RWPE1 (cell line): ENCODE results near the gene MIPOL1.
A peak's percentile ranks its signal among the peaks of the same experiment; 100 is the strongest.

ENCODE experiments used
- CTCF ChIA-PET: fragments of 350-600 bp; sonication (Branson Sonifier 250); formaldehyde crosslinking; extraction: SDS; loops from one replicate; lab custom pipeline; 2021; lab: Yijun Ruan, JAX
- POLR2A ChIA-PET: fragments of 400-600 bp; formaldehyde crosslinking; extraction: SDS; loops from one replicate; lab custom pipeline; 2020; ENCODE audit warnings: antibody characterized with exemption; ENCODE audit not compliant: low non-redundant PET; lab: Yijun Ruan, JAX
- DNase-seq: peaks from one replicate; pipeline ENCODE4 v3.0.0; 2012; ENCODE audit warnings: low spot score
- H3K27ac ChIP-seq: fragments of 450-650 bp; 2 replicates; pipeline ENCODE4 v1.5.1; 2017
- TF ChIP-seq, protein P1 (sequence below): fragments of 450-650 bp; conservative IDR thresholded peaks from 2 replicates; pipeline ENCODE4 v1.5.1; 2017; ENCODE audit warnings: low read depth, mild to moderate bottlenecking

The MIPOL1 gene

DNA sequence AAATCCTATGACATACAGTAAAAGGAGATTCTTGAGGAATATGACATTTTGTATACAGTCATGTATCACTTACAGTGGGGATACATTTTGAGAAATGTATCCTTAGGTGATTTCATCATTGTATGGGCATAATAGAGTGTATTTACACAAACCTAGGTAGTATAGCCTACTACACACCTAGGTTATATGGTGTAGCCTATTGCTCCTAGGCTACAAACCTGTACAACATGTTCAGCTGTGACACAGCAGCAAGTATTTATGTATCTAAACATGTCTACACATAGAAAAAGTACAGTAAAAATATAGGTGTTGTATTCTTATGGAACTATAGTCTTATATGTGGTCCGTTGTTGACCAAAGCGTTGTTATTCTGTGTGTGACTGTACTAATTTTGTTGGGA is 218.5 kb downstream of the MIPOL1 start:
- ChIA-PET POLR2A (no interaction called here), CTCF (no interaction called here)
- DNase-seq, result no peak
- TF ChIP-seq, protein P1, sequence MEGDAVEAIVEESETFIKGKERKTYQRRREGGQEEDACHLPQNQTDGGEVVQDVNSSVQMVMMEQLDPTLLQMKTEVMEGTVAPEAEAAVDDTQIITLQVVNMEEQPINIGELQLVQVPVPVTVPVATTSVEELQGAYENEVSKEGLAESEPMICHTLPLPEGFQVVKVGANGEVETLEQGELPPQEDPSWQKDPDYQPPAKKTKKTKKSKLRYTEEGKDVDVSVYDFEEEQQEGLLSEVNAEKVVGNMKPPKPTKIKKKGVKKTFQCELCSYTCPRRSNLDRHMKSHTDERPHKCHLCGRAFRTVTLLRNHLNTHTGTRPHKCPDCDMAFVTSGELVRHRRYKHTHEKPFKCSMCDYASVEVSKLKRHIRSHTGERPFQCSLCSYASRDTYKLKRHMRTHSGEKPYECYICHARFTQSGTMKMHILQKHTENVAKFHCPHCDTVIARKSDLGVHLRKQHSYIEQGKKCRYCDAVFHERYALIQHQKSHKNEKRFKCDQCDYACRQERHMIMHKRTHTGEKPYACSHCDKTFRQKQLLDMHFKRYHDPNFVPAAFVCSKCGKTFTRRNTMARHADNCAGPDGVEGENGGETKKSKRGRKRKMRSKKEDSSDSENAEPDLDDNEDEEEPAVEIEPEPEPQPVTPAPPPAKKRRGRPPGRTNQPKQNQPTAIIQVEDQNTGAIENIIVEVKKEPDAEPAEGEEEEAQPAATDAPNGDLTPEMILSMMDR, result no peak
- no peak overlapping the region for H3K27ac ChIP-seq

DNA sequence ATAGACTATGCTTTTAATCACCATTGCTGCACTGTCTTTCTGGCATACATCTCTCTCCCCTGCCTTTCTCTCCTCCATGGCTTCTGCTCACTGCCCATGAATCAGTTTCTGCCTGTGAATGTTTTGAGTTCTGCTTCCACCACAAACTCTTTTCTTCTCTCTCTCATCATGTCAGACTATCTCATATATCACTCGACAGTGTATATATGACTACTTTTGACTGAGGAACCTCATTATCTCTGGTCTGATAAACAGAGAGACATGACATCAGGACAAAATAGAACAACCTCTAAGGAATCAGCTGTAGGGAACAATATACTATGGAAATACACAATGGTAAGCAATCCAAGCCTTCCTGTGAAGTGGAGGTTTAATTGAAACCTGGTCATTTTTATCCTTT is 219.4 kb downstream of the MIPOL1 start:
- ChIA-PET POLR2A (no interaction called here), CTCF (no interaction called here)
- TF ChIP-seq, protein P1, result no peak
- no peak overlapping the region for H3K27ac ChIP-seq
- no peak for DNase-seq

DNA sequence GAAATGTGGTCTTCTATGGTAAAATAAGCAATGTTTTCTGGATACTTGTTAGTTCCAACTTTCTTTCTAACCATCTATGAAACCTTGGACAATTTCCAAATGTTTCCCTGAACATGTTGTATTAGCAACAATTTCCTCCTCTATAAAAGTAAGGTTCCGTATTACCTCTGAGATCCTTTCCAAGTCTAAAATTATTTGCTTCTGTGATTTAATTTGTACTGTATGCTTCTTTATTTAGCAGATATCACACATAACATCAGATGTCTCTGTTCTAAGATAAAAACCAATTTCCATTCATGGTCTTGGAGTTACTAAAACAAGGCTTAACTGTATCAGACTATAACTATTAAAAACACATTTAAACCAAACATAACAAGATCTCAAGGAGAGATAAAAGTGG is 220.1 kb downstream of the MIPOL1 start:
- H3K27ac ChIP-seq, result no peak overlapping the region
- TF ChIP-seq, protein P1, result no peak
- CTCF ChIA-PET, result no interaction called here

DNA sequence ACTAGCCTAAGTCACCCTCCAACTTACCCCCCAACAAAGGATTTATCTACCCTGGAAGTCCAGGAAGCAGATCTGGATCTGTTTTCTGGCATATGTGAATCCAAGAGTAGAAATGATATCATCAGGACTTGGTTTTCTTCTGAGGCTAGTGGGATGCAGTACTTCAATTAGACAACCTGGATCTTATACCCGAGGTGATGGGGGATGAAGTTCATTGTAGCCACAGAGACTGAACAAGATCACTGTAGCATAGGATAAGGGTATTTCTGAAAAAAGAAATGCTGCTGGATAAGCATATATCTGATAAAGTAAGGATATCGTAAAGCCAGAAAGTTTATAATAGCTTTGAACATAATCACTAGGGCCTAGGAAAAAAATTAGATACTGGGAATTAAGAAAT is 222.9 kb downstream of the MIPOL1 start:
- no peak overlapping the region for H3K27ac ChIP-seq
- ChIA-PET CTCF (no interaction called here), POLR2A (no interaction called here)
- DNase-seq, result no peak
- TF ChIP-seq, protein P1, result no peak

More for the DNA sequence above, 220.1 kb downstream of the MIPOL1 start:
- POLR2A ChIA-PET, result no interaction called here
- no peak for DNase-seq

DNA sequence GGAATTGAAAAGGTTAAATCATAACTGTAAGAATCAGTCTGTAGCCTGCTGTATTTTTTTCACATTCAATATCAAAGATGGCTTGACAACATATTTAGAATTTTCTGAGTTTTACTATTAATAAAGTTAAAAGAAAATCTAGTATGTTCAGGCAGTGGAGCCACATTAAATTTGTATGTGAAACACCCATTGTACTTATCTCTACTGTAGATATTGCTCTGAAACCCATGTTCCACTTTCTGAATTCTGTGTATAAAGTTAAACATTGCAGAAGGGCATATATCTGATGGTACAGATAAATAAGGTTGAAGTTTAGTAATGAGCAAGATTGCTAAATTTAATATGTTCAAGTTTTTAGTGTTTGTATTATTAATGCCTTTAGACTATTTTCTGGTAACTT is 224.6 kb downstream of the MIPOL1 start:
- no peak overlapping the region for H3K27ac ChIP-seq
- DNase-seq, result no peak
- TF ChIP-seq, protein P1, result no peak
- ChIA-PET POLR2A (no interaction called here), CTCF (no interaction called here)

DNA sequence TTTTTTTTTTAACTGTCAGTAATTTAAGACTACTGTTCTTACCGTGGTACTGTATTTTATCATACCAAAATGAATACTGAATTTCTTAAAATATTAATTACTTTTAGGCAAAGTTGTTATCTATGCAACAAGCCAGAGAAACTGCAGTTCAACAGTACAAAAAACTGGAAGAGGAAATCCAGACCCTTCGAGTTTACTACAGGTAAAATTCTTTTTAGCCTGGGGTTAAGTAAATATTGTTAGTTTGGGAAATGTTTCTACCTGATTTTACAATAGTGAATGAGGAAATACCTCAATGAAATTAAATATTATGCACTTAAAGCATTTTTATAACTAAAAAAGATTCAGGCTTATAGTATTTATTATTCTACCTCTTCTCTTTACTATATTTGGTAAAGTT is 225.0 kb downstream of the MIPOL1 start:
- DNase-seq, result no peak
- ChIA-PET CTCF (no interaction called here), POLR2A (no interaction called here)
- no peak overlapping the region for H3K27ac ChIP-seq
- TF ChIP-seq, protein P1, result no peak

DNA sequence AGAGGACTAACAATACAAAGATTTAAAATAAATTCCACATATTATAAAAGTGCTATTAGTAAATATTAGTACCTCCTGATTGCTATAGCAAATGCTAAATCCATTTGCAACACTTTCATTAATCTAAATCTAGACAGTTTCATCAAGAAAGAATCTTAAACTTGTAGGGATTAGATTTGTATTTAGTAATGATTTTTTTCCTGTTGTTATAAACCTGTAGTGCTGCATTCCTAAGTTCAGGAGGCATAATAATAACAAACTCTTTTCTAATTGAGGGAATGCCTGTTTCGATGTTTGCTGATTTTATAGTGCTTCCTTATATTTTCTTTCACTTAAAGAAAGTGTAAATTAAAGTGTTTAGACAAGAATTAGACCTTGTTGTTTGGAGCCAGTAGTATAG is 231.2 kb downstream of the MIPOL1 start:
- CTCF ChIA-PET, result no interaction called here
- POLR2A ChIA-PET, result no interaction called here

More for the DNA sequence above, 231.2 kb downstream of the MIPOL1 start:
- peak; percentile 4 for DNase-seq
- no peak overlapping the region for H3K27ac ChIP-seq
- TF ChIP-seq, protein P1, result no peak
